ENCODE results near the gene MDM2. TPM values are rescaled to one million over a fixed set of nuclear protein-coding genes. Genes with fewer than 3 reads are reported as not detected.

Gene MDM2
- total RNA-seq, 1 experiment from 2014 or later, result 97.1 TPM

DNA sequence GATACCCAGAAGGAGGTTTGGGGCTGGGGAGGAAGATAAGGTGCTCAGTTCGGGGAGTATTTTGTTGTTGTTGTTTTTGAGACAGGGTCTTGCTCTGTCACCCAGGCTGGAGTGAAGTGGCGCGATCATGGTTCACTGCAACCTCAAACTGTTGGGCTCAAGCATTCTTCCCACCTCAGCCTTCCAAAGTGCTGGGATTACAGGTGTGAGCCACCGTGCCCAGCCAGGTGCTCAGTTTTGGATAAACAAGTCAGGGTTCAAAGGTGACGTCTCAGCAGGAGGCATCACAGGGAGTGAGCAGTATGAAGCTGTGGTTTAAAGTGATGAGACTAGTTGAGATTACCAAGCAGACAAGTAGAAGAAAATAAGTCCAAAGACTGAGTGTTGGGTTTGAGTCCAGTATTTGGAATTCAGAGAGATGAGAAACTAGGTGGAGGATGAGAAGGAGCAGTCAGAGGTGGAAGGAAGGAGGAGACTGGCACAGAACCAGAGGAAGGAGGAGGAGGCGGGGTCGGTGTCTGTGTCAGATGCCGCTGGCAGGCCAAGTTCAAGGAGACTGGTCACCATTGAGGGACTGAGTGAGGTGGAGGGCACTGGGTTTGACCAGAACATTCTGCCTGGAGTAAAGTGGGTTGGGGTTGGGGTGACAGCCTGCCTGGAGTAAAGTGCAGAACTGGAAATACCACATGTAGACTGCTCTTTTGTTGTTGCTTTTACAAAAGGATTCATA is 45.9 kb upstream of the MDM2 start:
- CTCF ChIA-PET, result no interaction called here
- TF ChIP-seq, protein P1, sequence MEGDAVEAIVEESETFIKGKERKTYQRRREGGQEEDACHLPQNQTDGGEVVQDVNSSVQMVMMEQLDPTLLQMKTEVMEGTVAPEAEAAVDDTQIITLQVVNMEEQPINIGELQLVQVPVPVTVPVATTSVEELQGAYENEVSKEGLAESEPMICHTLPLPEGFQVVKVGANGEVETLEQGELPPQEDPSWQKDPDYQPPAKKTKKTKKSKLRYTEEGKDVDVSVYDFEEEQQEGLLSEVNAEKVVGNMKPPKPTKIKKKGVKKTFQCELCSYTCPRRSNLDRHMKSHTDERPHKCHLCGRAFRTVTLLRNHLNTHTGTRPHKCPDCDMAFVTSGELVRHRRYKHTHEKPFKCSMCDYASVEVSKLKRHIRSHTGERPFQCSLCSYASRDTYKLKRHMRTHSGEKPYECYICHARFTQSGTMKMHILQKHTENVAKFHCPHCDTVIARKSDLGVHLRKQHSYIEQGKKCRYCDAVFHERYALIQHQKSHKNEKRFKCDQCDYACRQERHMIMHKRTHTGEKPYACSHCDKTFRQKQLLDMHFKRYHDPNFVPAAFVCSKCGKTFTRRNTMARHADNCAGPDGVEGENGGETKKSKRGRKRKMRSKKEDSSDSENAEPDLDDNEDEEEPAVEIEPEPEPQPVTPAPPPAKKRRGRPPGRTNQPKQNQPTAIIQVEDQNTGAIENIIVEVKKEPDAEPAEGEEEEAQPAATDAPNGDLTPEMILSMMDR (IDR thresholded peaks at IDR 0.05; ENCODE audit: unreplicated experiment), result no peak
- no peak overlapping the region for H3K27ac Mint-ChIP-seq (ENCODE audit: unreplicated experiment)
- no peak for DNase-seq
- no TSS peak for BruUV-seq (replicated peaks)
- no peaks in the 10 kb centered on the region for H3K9me3 Mint-ChIP-seq (ENCODE audit: low read depth, unreplicated experiment)
- no peaks in the 10 kb centered on the region for H3K27me3 Mint-ChIP-seq (ENCODE audit: unreplicated experiment)
- no peak overlapping the region for H3K4me3 Mint-ChIP-seq (ENCODE audit: low read depth, unreplicated experiment)
- intact Hi-C loops (cut with micrococcal nuclease; ENCODE audit: unreplicated experiment), result no loop called here
- H3K4me1 Mint-ChIP-seq (ENCODE audit: low read depth, unreplicated experiment), result no peaks in the 10 kb centered on the region
- H3K36me3 Mint-ChIP-seq (ENCODE audit: insufficient read depth, unreplicated experiment), result no peaks in the 10 kb centered on the region

DNA sequence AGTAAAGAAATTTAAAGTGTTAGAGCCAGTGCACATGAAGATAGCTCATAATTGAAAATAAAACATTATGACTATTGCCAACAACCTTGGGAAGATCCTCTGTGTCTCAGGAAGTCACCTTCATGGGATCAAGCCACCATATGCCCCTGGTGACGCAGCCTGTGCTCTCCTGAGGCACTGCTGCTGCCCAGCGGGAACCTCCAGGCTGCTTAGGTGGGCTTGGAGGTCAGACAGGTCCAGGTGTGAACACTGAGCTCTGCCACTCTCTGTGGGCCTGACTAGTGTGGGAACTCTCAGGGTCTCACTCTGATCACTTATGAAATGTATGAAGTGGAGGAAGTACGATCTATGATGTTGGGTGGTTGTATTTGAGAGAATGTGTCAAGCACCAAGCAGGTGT is 45.3 kb upstream of the MDM2 start:
- Mint-ChIP-seq H3K27me3 (ENCODE audit: unreplicated experiment) (no peaks in the 10 kb centered on the region), H3K36me3 (ENCODE audit: insufficient read depth, unreplicated experiment) (no peaks in the 10 kb centered on the region), H3K4me1 (ENCODE audit: low read depth, unreplicated experiment) (no peaks in the 10 kb centered on the region), H3K4me3 (ENCODE audit: low read depth, unreplicated experiment) (no peak overlapping the region), H3K27ac (ENCODE audit: unreplicated experiment) (no peak overlapping the region), H3K9me3 (ENCODE audit: low read depth, unreplicated experiment) (no peaks in the 10 kb centered on the region)
- BruUV-seq (replicated peaks), result no TSS peak
- intact Hi-C loops (cut with micrococcal nuclease; ENCODE audit: unreplicated experiment), result no loop called here
- TF ChIP-seq, protein P1 (IDR thresholded peaks at IDR 0.05; ENCODE audit: unreplicated experiment), result no peak
- CTCF ChIA-PET, result no interaction called here
- no peak for DNase-seq

DNA sequence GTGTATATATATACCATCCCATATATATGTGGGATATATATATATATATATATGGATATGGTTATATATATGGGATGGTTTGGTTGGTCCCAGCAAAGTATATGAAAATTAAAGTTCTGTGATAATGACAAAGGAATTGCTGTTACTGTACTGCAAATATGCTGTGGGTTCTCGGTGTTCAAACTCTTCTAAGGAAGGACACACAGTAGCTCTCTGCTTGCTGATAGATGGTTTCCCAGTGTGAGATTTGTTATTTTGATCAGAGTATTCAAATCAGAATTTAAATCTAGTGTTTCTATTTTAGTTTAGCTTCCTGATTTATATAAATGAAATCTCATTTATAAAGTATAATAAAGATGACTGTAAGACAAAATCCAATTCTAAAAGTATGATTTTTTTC is 42.3 kb upstream of the MDM2 start:
- Mint-ChIP-seq H3K4me1 (ENCODE audit: low read depth, unreplicated experiment) (no peaks in the 10 kb centered on the region), H3K27ac (ENCODE audit: unreplicated experiment) (no peak overlapping the region), H3K27me3 (ENCODE audit: unreplicated experiment) (no peaks in the 10 kb centered on the region), H3K36me3 (ENCODE audit: insufficient read depth, unreplicated experiment) (no peaks in the 10 kb centered on the region), H3K4me3 (ENCODE audit: low read depth, unreplicated experiment) (no peak overlapping the region), H3K9me3 (ENCODE audit: low read depth, unreplicated experiment) (no peaks in the 10 kb centered on the region)
- no peak for DNase-seq
- CTCF ChIA-PET, result interaction anchor here (0.7 kb wide), 1 partner anchor 391 kb away, joined by 4 read pairs; no protein-coding TSS in a partner anchor
- intact Hi-C loops (cut with micrococcal nuclease; ENCODE audit: unreplicated experiment), result no loop called here
- BruUV-seq (replicated peaks), result no TSS peak
- TF ChIP-seq, protein P1 (IDR thresholded peaks at IDR 0.05; ENCODE audit: unreplicated experiment), result no peak

DNA sequence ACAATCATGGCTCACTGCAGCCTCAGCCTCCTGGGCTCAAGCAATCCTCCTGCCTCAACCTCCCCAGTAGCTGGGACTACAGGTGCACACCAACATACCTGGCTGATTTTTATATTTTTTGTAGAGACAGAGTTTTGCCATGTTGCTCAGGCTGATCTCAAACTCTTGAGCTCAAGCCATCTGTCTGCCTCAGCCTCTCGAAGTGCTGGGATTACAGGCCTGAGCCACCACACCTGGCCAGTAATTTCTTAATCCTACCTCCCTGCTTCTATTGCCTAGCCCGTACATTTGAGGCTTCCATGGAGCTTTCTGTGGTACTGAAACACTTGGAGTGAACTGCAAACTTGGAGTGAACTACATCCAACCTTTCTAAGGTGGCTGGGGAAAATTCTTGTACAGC is 41.3 kb upstream of the MDM2 start:
- intact Hi-C loops (cut with micrococcal nuclease; ENCODE audit: unreplicated experiment), result no loop called here
- BruUV-seq (replicated peaks), result no TSS peak

More for the DNA sequence above, 41.3 kb upstream of the MDM2 start:
- Mint-ChIP-seq H3K36me3 (ENCODE audit: insufficient read depth, unreplicated experiment) (no peaks in the 10 kb centered on the region), H3K27me3 (ENCODE audit: unreplicated experiment) (no peaks in the 10 kb centered on the region), H3K9me3 (ENCODE audit: low read depth, unreplicated experiment) (no peaks in the 10 kb centered on the region), H3K4me3 (ENCODE audit: low read depth, unreplicated experiment) (no peak overlapping the region), H3K27ac (ENCODE audit: unreplicated experiment) (no peak overlapping the region), H3K4me1 (ENCODE audit: low read depth, unreplicated experiment) (no peaks in the 10 kb centered on the region)
- CTCF ChIA-PET, result no interaction called here
- TF ChIP-seq, protein P1 (IDR thresholded peaks at IDR 0.05; ENCODE audit: unreplicated experiment), result no peak
- DNase-seq, result no peak
